ENCODE results near the gene DNAJB1.
A peak's percentile ranks its signal among the peaks of the same experiment; 100 is the strongest.

DNAJB1 gene

DNA sequence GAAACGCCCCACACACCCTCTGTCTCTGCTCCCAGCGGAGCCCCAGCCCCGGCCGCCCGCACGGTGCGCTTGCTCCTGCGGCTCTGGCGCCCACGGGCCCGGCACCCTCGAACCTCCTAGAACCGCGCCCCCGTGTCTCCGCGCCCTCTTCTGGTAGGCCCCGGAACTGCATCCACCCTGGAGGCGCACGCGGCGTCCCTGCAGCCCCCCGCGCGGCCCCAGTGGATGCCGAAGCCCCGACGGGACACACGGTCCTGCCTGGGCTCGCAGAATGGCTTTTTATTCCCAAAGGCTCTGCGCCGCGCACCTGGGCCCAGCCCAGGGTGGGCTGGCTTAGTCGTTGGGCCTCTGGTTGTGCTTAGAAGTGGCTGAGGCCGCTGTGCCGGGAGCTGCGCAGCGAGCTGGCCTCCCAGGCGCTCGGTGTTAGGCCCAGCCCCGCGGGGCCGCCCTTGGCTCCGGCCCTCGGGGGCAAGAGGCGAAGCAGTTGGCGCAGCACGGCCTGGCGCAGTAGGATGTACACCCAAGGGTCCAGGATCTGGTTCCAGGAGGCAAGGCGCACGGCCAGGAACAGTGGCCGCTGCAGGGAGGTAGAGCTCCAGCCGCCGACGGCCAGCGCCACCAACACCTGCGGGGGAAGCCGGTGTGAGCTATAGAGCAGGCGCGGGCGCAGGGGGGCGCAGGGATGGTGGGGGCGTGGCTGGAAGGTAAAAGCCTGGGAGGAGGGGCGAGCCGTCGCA is 45.8 kb downstream of the DNAJB1 start:
- DNase-seq = peak; percentile 81 to 90

DNA sequence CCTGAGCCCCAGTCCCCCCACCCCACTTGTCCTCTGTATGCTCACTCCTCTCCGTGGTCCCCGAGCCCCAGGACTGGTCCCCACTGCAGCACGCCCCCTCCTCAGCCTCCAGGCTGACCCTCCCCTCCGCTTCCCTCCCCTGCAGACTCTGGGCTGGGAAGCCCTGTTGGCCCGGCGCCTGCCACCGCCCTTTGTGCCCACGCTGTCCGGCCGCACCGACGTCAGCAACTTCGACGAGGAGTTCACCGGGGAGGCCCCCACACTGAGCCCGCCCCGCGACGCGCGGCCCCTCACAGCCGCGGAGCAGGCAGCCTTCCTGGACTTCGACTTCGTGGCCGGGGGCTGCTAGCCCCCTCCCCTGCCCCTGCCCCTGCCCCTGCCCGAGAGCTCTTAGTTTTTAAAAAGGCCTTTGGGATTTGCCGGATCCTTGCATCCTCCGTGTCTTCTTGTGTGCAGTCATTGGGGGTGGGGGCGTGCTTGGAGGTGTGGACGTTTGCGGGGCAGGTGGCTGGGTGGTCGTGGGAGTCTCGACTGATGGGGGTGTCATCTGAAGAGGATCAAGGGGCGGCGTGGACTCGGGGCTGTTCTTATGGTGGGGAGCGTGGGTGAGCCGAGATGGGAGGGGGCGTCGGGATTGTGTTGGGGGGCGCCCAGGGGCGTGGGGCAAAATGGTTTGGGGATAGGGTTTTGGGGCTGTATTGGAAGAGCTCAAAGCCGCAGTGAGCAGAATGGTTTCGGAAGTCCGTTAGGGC is 46.6 kb downstream of the DNAJB1 start:
- no peak for DNase-seq

GRCh38 chr19:14470031-14470876 is 47.9 kb downstream of the DNAJB1 start:
- no peak for DNase-seq

- no peak for DNase-seq
Measured at GRCh38 chr19:14467816-14468215, 50.4 kb downstream of the DNAJB1 start.

- DNase-seq = no peak
Measured at GRCh38 chr19:14467391-14467790, 50.8 kb downstream of the DNAJB1 start.
